ENCODE results near the gene PRDM16.

PRDM16 gene

GRCh38 chr1:3345792-3346191 lies 276.8 kb downstream of the PRDM16 start:
- no peak for DNase-seq (ENCODE audit: extremely low read depth in 1 of 2, low read depth in 1 of 2)

DNA sequence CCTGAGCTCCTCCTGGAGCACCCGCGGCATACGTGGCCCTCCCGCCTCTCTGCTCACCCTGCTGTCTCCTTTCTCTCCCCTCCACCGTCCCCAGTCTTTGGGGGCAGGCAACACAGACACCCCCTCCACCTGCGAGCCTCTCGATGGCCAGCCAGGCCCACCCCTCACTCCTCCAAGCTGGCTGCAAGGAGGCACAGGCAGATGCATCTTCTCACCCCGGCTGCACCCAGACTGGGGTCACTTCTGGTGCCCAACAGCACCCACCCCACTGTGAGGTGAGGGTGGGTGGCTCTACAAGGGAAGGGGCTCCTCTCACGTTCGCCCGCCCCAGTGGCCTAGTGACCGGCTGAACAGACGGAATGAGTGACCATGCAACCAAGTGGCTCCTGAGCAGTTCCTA lies 277.5 kb downstream of the PRDM16 start:
- DNase-seq (ENCODE audit: extremely low read depth in 1 of 2, low read depth in 1 of 2) = no peak

DNA sequence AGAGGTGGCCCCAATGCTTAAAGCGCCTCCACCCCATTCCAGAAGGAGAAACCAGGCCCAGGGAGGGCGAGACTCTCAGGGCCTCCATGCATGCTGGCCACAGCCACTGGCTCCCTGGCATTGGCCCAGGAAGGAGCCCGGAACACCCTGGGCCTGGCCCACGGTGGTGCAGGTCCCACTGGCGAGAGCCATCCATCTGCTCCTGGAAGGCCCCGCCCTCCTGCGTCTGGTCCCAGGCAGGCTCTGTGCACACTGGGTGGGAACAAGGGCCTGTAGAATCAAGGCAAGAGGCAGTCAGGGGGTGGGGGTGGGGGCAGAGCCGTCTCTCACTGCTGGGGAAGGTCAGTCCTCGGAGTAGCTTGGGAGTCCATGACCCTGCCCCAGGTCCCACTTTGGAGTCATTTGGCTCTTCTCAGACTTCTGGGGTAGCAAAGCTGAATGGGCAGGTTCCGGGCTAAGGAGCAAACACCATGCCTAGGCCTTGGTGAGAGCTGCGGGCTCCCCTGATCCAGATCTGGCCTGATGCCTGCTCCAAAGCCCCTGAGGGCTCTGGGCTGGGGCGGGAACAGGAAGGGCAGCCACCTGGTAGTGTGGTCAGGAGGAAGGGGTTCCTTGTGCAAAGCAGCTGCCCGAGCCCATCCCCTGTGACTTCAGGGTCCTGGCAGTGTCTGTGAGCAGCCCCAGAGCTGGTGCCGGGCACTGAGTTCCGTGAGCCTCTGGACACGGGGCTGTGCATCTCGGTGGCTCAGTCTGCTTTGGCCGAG lies 278.4 kb downstream of the PRDM16 start:
- no peak for DNase-seq (ENCODE audit: extremely low read depth in 1 of 2, low read depth in 1 of 2)

- no peak for DNase-seq (ENCODE audit: extremely low read depth in 1 of 2, low read depth in 1 of 2)
Observed at GRCh38 chr1:3348196-3348865, 279.3 kb downstream of the PRDM16 start.

GRCh38 chr1:3349161-3349967 lies 280.4 kb downstream of the PRDM16 start:
- no peak for DNase-seq (ENCODE audit: extremely low read depth in 1 of 2, low read depth in 1 of 2)

DNA sequence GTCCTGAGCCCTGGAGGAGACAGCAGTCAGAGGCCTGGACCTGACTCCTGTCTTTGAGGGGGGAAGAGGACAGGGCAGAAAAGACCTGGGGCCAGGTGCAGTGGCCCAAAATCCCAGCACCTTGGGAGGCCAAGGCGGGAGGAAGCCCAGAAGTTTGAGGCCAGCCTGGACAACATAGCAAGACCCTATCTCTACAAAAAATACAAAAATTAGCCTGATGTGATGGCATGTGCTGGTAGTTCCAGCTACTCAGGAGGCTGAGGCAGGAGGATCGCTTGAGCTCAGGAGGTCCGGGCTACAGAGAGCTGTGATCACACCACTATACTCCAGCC lies 280.9 kb downstream of the PRDM16 start:
- no peak for DNase-seq (ENCODE audit: extremely low read depth in 1 of 2, low read depth in 1 of 2)

- no peak for DNase-seq (ENCODE audit: extremely low read depth in 1 of 2, low read depth in 1 of 2)
Observed at GRCh38 chr1:3350506-3351261, 281.7 kb downstream of the PRDM16 start.

DNA sequence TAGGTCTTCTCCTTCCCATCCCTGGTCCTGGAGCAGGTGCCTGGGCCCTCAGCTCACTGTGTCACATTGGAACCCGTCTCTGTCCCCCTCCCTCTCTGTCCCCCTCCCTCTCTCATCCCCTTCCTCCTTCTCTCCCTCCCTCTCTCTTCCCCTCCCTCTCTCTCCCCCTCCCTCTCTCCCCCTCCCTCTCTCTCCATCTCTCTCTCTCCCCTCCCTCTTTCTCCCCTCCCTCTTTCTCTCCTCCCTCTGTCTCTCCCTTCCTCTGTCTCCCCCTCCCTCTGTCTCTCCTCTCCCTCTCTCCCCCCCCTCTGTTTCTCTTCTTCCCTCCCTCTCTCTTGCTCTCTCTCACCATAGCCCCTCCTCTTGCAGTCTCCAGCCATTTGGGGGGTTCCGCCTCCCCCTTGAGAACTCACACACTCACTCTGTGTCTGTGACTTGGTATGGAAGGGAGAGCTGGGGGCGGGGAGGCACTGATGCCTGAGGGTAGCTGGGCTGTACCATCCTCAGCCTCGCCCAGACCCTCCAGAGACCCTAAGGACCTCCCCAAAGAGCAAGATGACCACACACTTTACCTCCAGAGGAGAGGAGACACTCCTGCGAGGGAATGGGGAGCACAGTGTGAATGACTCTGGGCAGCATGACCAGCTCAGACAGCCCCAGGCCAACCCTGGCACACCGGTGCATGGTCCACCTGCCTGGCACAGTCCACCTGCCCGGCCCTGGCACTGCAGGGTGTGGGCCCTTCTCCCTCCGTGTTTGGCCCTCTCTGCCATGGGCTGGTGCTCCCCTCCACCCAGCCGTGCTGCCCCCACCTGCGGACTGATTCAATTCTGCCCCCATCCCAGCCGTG lies 282.7 kb downstream of the PRDM16 start:
- DNase-seq (ENCODE audit: extremely low read depth in 1 of 2, low read depth in 1 of 2) = no peak

DNA sequence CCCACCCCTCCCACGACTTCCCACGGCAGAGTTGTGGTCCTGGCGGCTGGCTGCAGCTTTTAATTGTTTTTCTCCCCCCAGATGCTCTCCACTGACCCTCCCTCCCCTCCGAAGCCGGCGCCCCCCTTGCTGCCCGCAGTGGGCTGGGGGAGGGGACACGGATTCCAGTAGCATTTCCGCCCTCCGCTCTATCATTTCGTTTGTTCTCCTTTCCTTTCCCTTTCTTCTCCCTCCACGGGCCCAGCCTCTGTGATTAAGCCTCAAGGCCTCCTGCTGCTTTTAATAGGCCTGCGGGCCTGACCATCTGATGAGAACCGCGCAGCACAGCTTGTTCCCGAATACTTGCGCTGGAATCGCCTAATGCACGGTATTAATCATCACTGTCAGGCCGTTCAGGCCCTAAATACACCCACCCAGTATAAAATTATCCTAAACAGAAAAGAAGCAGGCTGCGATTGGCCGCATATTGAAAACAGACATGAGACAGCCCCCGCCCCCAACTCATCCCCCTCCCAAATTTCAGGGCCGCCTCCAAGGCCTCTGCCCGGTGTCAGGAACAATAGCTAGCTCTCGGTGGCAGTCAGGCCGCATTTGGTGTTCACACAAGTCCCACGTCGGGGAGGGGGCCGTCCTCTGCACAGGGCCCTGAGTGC lies 283.4 kb downstream of the PRDM16 start:
- no peak for DNase-seq (ENCODE audit: extremely low read depth in 1 of 2, low read depth in 1 of 2)

DNA sequence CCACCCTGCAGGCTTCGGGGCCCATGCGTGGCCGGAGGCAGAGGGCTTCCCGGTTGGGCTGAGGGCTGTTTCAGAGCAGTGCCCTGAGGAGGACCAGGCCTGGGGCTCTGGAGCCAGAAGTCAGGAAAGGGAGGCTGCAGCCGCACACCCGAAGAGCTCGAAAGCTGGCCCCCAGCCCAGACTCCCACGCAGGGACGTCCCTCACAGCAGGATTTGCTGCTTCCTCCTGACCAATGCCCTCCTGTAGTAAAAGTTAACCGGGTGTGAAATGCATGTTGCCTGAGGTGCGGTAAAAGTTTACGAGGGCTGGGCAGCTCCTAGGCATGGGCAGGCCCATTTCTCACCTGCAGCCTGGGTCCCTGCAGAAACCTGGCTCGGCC lies 283.9 kb downstream of the PRDM16 start:
- no peak for DNase-seq (ENCODE audit: extremely low read depth in 1 of 2, low read depth in 1 of 2)

DNA sequence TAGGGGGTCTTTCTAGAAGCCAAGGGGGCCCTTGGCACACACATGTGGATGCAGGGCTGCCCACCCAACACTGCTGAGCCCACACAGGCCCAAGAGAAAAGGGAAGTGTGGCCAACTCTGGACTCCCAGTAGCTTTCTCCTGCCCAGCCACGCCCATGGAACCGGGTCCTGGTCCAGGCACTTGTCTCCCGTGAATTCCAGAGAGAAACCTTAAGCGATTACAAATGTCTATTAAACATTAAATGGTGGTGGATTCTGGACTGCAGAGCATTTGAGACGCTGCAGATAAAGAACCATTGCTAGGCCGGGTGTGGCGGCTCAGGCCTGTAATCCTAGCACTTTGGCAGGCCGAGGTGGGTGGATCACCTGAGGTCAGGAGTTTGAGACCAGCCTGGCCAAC lies 284.9 kb downstream of the PRDM16 start:
- DNase-seq (ENCODE audit: extremely low read depth in 1 of 2, low read depth in 1 of 2) = no peak

- no peak for DNase-seq (ENCODE audit: extremely low read depth in 1 of 2, low read depth in 1 of 2)
Observed at GRCh38 chr1:3355089-3355488, 286.1 kb downstream of the PRDM16 start.

DNA sequence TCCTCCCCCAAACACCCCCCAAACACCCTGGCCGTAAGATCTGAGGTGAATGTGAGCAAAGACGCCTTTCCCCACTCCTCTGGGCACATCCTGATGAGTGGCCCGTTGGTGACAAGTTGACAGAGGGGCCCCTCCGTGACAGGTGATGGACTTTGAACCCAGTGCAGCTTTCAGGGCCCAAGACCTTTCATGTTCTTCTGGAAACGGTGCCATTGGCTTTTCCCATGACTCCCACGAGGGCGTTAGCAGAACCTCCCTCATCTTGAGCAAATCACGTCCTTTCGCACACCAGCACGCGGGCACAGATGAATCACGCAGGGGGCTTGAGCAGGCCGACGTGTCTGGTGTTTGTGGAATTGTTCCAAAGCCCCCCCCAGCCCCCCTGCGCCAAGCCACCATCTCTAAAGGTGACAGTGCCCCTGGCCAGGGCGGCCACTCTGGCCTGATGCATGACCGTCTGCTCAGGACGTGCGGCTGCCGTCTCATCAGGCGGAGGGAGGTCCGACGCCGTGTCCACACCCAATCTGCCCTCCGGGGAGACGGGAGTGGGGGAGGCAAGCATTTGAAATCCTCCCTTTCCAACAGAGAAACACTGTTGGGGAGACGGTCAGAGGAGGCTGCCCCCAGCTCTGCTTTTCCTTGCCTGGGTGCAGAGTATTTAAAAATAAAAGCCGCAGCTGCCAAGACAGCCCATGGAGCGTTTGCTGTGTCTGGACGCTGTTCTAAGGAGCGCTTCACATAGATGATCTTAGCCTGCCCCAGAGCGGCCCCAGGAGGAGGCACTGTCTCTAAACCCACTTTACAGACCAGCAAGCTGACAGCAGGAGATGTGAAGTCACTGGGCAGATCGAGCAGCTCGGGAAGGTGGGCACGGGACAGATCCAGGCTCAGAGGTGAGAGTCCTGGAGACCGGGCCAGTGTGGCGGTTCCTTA lies 287.2 kb downstream of the PRDM16 start:
- no peak for DNase-seq (ENCODE audit: extremely low read depth in 1 of 2, low read depth in 1 of 2)

DNA sequence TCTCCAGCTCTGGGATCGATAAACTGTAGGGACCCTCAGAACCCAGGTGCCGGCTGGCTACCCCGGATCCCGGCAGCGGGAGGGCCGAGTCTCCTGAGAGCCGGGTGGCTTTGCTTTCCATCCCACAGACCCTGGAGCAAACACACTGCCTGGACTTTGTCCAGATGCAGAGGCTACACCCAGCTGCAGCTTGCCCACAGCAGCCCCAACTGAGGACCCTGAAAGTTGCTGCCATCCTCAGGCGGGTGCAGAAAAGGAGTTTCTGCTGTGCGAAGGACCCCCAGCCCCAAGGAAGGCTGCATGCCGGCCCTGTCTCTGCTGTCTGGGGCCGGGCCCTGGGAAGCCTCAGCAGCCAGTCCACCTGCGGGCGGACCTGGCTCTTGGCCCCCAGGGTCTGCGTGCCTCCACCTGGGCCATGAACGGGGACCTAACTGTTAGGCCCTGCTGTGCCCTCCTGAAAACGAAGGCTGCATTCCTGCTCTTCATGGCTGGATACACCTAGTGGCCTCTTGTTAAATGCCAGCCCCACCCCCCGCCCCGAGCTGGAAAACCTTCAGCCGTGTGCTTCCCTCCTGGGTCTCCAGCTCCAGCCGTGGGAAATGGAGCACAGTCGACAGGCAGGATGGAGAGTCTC lies 287.9 kb downstream of the PRDM16 start:
- no peak for DNase-seq (ENCODE audit: extremely low read depth in 1 of 2, low read depth in 1 of 2)

DNA sequence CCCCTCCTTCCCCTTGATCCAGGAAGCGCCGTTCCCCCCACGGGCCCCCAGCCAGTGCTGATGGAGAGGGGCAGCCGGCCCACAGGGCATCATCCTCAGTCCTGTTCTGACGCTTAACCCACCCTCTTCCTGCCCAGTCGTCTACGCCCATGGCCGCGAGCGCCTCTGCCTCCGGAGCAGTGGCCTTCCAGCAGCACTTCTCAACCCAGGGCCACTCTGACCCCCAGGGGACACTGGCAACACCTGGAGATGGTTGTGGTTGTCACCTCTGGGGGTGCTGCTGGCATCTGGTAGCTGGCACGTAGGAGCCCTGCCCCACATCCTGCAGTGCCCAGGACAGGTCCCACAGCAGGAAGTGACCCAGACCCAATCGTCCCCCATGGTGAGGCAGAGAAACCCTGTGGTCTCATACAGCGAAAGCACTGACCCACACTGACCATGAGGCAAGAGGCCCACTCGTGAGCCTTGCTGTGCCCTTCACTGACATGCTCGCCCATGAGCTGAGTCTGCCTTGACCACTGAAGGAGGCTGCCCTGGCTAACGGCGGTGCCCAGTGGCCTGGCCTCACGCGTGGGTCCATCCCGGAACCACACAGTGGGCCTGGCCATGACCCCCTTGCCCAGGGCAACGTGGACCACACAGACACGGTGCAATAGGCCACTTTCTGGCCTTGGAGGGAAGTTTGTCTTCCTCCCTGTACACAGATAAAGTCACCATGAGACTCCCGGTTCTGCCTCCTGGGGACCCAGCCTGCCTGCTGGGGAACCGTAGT lies 288.7 kb downstream of the PRDM16 start:
- no peak for DNase-seq (ENCODE audit: extremely low read depth in 1 of 2, low read depth in 1 of 2)

GRCh38 chr1:3359351-3359750 lies 290.3 kb downstream of the PRDM16 start:
- DNase-seq (ENCODE audit: extremely low read depth in 1 of 2, low read depth in 1 of 2) = no peak

DNA sequence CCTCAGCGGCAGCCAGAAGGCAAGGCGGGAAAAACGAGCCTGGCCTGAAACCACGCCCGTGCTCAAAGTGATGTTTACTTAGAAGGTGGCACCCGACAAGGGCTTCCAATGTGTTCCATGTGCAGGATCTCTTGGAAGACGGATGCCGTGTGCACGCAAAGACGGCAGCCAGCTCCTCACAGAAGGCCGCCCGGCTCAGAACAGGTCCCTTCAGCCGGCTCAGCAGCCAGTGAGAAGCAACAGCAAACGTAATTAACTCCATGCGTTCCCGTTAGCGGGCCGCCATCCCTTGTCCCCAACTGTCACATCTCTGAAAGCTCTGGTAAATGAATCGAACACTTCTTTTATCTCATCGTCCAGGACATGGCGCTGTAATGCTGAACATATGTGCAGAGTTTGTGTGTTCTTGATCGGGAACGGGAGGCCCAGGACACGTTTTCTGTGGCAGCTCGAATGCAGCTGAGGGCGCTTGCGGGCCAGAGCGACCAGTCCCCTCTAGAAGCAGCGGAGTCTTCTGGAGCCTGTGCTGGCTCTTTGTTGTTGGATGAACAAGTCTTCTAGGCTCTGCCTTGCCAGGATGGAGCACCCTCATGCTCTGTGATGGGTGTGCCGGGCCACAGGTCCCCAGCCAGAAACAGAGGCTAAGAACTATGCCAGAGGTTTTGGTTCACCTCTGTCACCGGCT lies 290.9 kb downstream of the PRDM16 start:
- DNase-seq (ENCODE audit: extremely low read depth in 1 of 2, low read depth in 1 of 2) = no peak

Data from activated CD8-positive, alpha-beta memory T cell treated with anti-CD3 and anti-CD28 coated beads for 1 hour (primary cell).